NCI-H748 (cell line): Measurements from ENCODE around the gene LDHD.
A peak's percentile ranks its signal among the peaks of the same experiment; 100 is the strongest.
"Not testable (repeated sequence)": the region's sequence is repeated elsewhere in the genome, so short reads cannot be mapped to it uniquely, and the experiment has no call there.

Experiments
- DNase-seq: peaks from one replicate; lab custom pipeline; 2025; ENCODE audit not compliant: unreplicated experiment; lab: John Stamatoyannopoulos, UW

The LDHD gene

GRCh38 chr16:75100603-75100990 is 16.0 kb downstream of the LDHD start:
- no peak for DNase-seq

- DNase-seq = no peak
Measured at GRCh38 chr16:75099738-75100602, 16.6 kb downstream of the LDHD start.

GRCh38 chr16:75099075-75099667 is 17.4 kb downstream of the LDHD start:
- DNase-seq = no peak

- DNase-seq = no peak
Measured at GRCh38 chr16:75097941-75098901, 18.4 kb downstream of the LDHD start.

GRCh38 chr16:75097191-75097761 is 19.3 kb downstream of the LDHD start:
- no peak for DNase-seq

GRCh38 chr16:75096656-75097055 is 19.9 kb downstream of the LDHD start:
- DNase-seq = peak; percentile 18

GRCh38 chr16:75095204-75095621 is 21.4 kb downstream of the LDHD start:
- no peak for DNase-seq

- DNase-seq = no peak
Measured at GRCh38 chr16:75093598-75094540, 22.7 kb downstream of the LDHD start.

GRCh38 chr16:75092777-75093176 is 23.8 kb downstream of the LDHD start:
- DNase-seq = no peak

- DNase-seq = not testable (repeated sequence)
Measured at GRCh38 chr16:75091619-75092018, 25.0 kb downstream of the LDHD start.

GRCh38 chr16:75090899-75091298 is 25.7 kb downstream of the LDHD start:
- not testable (repeated sequence) for DNase-seq

- DNase-seq = no peak
Measured at GRCh38 chr16:75089486-75090202, 26.9 kb downstream of the LDHD start.

- no peak for DNase-seq
Measured at GRCh38 chr16:75088934-75089333, 27.6 kb downstream of the LDHD start.

GRCh38 chr16:75088216-75088615 is 28.4 kb downstream of the LDHD start:
- DNase-seq = no peak

- DNase-seq = peak; percentile 89
Measured at GRCh38 chr16:75087375-75087979, 29.1 kb downstream of the LDHD start.

- DNase-seq = no peak
Measured at GRCh38 chr16:75086688-75087374, 29.7 kb downstream of the LDHD start.

GRCh38 chr16:75086281-75086680 is 30.3 kb downstream of the LDHD start:
- no peak for DNase-seq

GRCh38 chr16:75085556-75085955 is 31.0 kb downstream of the LDHD start:
- DNase-seq = no peak
